Fibroblast of lung (primary cell): Measurements from ENCODE around the gene CAST.

Source experiments
- EZH2 ChIP-seq: IDR thresholded peaks from 2 replicates; pipeline ENCODE4 v1.5.1; 2012; ENCODE audit warnings: low read length, control low read depth, mild to moderate bottlenecking; ENCODE audit errors: missing control alignments
- TF ChIP-seq, protein P1 (sequence below), 2 donors: IDR thresholded peaks in 1 of 2; conservative IDR thresholded peaks in 1 of 2; 1 replicate in 1 of 2; 2 replicates in 1 of 2; pipeline ENCODE4 v1.5.1; 2011 to 2012; ENCODE audit warnings: low read length in 2 of 2, control low read depth in 1 of 2, inconsistent platforms in 1 of 2, low read depth in 1 of 2, mild to moderate bottlenecking in 1 of 2

GRCh38 chr5:96775050-96775449 lies 112.9 kb downstream of the CAST start:
- TF ChIP-seq, protein P1, sequence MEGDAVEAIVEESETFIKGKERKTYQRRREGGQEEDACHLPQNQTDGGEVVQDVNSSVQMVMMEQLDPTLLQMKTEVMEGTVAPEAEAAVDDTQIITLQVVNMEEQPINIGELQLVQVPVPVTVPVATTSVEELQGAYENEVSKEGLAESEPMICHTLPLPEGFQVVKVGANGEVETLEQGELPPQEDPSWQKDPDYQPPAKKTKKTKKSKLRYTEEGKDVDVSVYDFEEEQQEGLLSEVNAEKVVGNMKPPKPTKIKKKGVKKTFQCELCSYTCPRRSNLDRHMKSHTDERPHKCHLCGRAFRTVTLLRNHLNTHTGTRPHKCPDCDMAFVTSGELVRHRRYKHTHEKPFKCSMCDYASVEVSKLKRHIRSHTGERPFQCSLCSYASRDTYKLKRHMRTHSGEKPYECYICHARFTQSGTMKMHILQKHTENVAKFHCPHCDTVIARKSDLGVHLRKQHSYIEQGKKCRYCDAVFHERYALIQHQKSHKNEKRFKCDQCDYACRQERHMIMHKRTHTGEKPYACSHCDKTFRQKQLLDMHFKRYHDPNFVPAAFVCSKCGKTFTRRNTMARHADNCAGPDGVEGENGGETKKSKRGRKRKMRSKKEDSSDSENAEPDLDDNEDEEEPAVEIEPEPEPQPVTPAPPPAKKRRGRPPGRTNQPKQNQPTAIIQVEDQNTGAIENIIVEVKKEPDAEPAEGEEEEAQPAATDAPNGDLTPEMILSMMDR (conservative IDR thresholded peaks at IDR 0.05 in 1 of 2, IDR thresholded peaks at IDR 0.05 in 1 of 2; ENCODE audit: low read depth in 1 of 2, low read length in 2 of 2): no peak
- TF ChIP-seq EZH2: no peak
